HG02938 (cell line): ENCODE results near the gene TMEM141.
"Not testable (repeated sequence)": the region's sequence is repeated elsewhere in the genome, so short reads cannot be mapped to it uniquely, and the experiment has no call there.

Experiments used
- ATAC-seq: cut with Tn5 transposase; IDR thresholded peaks from one replicate; pipeline ENCODE4 v1.9.1; 2021; ENCODE audit warnings: mild to moderate bottlenecking, moderate library complexity; ENCODE audit not compliant: unreplicated experiment

The TMEM141 gene

GRCh38 chr9:136755302-136756133 is 35.6 kb upstream of the TMEM141 start:
- ATAC-seq = not testable (repeated sequence)

DNA sequence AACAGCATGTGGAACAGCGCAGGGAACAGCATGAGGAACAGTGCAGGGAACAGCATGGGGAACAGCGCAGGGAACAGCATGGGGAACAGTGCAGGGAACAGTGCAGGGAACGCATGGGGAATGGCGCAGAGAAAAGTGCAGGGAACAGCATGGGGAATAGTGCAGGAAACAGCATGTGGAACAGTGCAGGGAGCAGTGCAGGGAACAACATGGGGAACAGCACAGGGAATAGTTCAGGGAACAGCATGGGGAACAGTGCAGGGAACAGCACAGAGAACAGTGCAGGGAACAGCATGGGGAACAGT is 35.1 kb upstream of the TMEM141 start:
- no peak for ATAC-seq

GRCh38 chr9:136756836-136757235 is 34.3 kb upstream of the TMEM141 start:
- ATAC-seq = no peak

GRCh38 chr9:136757328-136757727 is 33.8 kb upstream of the TMEM141 start:
- no peak for ATAC-seq

- ATAC-seq = no peak
These were observed 33.4 kb upstream of the TMEM141 start for GRCh38 chr9:136757751-136758140.

GRCh38 chr9:136759001-136759400 is 32.1 kb upstream of the TMEM141 start:
- no peak for ATAC-seq

DNA sequence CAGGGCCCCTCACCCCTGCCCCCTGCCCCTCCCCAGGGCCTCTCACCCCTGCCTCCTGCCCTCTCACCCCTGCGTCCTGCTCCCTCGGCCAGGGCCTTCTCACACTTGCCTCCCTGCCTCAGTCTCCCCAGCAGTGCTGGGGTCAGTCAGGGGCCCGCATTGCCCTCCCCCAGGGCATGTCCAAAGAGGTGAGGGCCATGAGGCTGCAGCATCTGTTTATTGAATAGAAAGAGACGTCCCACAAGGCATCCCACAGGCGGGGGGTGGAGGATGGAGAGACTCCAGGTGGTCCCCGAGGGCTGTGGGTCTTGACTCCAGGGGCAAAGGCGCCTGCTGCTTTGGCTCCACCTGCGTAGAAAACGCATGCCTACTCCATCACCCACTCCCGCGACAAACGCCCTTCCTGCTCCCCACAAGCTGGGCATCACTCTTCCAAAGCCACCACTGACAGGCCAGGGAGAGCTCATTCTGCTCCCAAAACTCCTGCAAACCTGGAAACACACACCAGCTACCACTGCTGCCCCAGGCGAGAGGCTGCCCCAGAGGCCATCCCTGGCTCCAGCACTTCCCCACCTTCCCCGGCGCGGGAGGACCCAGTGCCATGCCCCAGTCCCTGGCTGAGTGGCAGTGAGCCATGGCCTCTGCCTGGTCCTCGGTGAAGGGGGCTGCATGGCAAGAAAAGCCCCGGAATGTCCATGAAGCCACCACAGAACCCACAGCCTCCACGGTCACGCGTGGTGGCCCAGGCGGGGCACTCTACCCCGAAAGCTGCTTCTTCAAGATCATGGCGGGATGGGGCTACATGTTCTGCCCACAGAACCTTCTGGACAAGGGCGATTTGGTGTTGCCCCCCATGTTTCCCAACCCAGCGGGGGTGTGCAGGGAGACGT is 31.5 kb upstream of the TMEM141 start:
- no peak for ATAC-seq

DNA sequence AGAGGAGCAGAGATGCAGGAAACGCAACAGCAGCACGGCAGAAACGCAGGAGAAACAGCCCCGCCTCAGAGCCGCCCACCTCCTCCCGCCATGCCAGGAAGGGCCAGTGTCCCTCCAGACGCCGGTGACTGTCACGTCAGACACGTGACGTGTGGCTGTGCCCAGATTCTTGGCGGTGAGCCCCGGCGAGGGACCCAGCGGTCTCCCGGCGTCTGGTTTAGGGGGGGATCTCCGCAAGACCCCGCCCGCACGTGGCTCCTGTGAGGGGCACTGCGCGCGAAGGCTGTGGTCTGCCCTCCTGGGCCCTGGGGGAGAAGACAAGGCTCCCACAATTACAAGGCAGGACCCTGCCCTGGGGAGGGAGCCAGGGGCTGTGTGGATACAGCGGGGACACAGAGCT is 30.7 kb upstream of the TMEM141 start:
- ATAC-seq = no peak

- not testable (repeated sequence) for ATAC-seq
These were observed 30.2 kb upstream of the TMEM141 start for GRCh38 chr9:136760834-136761544.

DNA sequence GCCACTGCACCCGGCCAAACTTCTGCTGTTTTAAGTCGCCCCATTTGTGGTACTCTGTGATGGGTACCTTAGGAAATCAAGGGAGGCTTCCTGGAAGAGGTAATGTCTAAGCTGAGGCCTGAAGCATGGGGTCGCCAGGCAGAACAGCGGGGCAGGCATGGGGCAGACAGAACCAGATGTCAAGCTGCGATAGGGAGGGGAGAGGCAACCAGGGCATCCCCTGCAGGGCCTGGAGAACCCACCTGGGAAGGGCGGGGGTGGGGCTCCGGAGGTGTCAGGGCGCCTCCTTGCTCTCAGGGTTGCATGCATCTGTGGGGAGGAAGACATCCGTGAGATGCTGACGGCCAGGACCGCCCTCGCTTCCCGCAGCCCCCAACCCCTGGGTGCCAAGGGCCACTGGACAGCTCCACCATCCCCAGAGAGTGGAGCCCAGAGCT is 29.6 kb upstream of the TMEM141 start:
- ATAC-seq = no peak

DNA sequence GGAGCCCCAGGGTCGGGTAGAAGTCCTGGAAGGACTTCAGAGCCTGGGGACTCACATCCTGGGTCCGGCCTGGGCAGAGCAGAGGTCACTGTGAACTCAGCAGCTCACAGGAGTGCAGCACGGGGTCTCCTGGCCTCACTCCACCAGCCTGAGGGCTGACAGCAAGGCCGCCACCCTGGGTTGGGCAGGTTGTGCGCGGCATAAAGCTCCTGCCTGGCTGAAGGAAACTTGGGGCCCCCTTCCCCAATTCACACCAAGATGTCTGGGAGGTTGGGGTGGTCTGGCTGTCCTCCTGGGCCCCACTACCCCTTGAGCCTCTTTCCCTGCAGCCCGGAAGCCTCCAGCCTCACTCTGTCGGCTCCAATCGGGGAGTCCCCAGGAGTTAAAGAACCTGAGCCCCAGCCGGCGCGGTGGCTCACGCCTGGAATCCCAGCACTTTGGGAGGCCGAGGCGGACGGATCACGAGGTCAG is 28.9 kb upstream of the TMEM141 start:
- no peak for ATAC-seq

GRCh38 chr9:136762915-136763648 is 28.1 kb upstream of the TMEM141 start:
- no peak for ATAC-seq

DNA sequence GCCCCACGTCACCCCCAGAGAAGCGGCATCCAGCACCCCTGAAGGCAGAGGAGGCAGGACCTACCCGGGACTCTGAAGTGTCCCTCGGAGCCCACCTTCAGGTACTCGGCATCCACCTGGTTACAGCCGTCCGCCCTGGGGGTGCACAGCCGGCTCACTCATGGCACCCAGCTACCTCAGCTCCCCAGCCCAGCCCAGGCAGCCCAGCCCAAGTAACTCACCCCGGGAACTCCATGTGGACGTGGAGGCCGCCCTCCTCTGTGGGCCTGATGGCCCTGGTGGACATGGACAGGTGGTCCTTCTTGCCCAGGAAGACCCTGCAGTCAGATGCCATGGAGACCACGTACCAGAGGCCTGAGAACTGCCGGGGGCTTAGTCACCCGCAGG is 27.5 kb upstream of the TMEM141 start:
- no peak for ATAC-seq

- no peak for ATAC-seq
These were observed 26.7 kb upstream of the TMEM141 start, which contains the start of gene LCN15 for GRCh38 chr9:136764301-136764891. Gene LCN15 (minus strand): TSS chr9:136764518. CDS start chr9:136764488, 30 bp downstream.

GRCh38 chr9:136765041-136765440 is 26.1 kb upstream of the TMEM141 start:
- no peak for ATAC-seq

DNA sequence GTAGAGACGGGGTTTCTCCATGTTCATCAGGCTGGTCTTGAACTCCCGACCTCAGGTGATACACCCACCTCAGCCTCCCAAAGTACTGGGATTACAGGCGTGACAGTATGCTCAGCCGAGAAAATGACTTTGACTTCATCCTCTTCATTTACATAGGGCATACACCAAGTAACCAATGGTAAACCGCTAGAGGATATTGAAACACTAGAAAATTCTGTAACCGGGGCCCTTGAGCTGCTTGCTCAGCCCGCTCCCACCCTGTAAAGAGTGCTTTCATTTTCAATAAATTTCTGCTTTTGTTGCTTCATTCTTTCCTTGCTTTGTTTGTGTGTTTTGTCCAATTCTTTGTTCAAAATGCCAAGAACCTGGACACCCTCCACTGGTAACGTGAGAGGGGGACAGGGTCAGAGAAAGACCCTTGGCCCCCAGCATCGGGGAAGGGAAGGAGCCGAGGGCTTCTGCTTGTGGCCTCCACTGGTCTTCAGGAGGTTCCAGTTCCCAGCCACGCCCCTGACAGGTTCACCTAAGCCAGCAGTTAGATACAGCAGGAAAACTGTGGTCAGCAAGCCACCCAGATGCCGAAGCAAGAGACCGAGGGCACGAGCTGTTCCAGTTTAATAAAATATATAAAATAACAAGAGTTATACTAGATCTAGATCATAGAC is 25.3 kb upstream of the TMEM141 start:
- ATAC-seq = not testable (repeated sequence)

- not testable (repeated sequence) for ATAC-seq
These were observed 24.6 kb upstream of the TMEM141 start for GRCh38 chr9:136766410-136767120.

DNA sequence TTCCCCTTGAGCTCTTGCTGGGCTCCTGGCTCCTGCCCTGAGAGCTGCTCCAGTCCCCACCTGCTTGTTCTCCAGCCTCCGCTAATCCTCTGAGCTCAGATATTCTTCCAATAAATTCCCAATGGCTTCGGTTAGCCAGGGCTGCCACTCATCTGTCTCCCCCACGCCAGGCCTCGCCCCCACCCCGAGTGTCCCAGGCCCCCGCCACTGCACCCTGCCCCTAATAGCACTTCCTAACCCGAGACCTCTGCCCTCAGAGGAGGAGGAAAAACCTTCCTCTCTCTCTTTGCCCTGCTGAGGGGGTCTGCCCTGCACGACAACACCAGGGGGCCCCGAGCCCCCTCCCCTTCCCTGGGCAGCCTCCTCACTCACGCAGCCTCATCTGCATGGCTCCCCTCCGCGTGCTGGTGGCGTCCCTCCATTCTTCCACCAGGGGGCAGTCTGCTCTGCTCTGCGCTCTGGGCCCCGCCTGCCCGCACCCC is 21.4 kb upstream of the TMEM141 start:
- ATAC-seq = no peak

- no peak for ATAC-seq
These were observed 19.2 kb upstream of the TMEM141 start for GRCh38 chr9:136771907-136772415.
